ENCODE data around the gene CRTAC1.

Gene CRTAC1

GRCh38 chr10:97823734-97824133 is 206.7 kb downstream of the CRTAC1 start:
- no peaks in the 10 kb centered on the region for H3K9me3 ChIP-seq (ENCODE audit: low read length)
- no peak overlapping the region for H3K4me3 ChIP-seq (ENCODE audit: low read depth in 1 of 2, low read length in 2 of 2)
- H3K4me1 ChIP-seq (ENCODE audit: insufficient read depth, low read length): no peaks in the 10 kb centered on the region
- no peaks in the 10 kb centered on the region for H3K36me3 ChIP-seq (ENCODE audit: insufficient read depth, low read length)
- H3K27me3 ChIP-seq (ENCODE audit: control insufficient read depth in 1 of 2, insufficient read depth in 2 of 2, low read length in 2 of 2): peaks cover 0 to 6% of the 10 kb centered on the region in 2 donors
- H3K9ac ChIP-seq (ENCODE audit: low read length): no peak overlapping the region
- no peak overlapping the region for H3K27ac ChIP-seq (ENCODE audit: low read depth, low read length)

DNA sequence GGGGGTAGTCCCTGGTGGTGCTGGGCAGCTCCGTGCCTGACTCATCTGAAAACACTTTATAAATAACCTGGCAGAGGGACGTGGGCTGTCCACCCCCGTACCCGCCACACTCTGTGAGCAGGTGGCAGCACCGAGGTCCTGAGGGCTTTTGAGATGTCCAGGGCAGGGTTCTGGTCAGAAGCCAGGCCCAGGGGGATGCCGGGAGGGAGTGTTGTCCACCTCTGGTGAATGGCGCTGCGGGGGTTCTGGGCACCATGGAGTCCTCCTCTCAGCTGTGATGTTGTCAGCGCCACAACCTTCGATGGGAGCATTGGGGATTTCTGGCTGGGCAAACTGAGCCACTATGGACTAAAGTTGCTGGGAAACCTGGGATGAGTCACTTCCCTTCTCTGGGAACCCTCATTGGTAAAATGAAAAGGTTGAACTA is 208.1 kb downstream of the CRTAC1 start:
- Histone ChIP-seq H3K4me3 (ENCODE audit: low read depth in 1 of 2, low read length in 2 of 2) (no peak overlapping the region), H3K27ac (ENCODE audit: low read depth, low read length) (no peak overlapping the region)

DNA sequence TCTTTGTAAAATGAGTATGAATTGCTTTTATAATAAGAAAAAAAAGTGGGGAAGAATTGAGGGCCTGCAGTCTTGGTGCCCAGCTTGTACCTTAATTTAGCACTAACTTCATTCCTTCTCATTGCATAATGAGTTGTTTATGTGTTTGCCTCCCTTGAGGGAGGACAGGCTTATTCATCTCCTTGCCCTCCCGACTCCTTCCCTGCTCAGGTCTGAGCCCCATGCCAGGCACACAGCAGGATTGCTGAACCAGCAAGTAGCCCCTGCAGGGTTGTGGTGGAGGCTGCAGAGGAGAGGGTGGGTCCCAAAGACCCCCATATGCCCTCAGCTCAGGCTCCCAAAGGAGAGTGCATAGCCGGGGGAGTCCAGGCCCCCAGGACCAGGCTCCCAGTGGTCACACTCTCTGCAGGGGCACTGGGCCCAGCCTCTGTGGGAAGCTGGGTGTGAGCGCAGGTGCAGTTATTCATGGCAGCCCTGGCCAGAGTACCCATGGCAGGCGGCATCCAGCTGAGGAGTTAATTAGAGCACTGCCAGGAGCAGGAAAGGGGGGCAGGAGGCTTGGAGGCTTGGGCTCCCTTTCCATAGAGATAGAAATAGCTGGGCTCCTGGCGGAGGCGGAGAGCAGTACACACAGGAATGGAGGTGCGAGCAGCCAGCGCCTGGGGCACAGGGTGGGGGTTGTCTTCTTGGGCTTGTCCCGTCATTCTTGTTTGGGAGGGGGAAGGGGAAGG is 208.9 kb downstream of the CRTAC1 start:
- Histone ChIP-seq H3K27me3 (ENCODE audit: control insufficient read depth in 1 of 2, insufficient read depth in 2 of 2, low read length in 2 of 2) (peaks cover 0 to 6% of the 10 kb centered on the region in 2 donors), H3K9ac (ENCODE audit: low read length) (no peak overlapping the region), H3K27ac (ENCODE audit: low read depth, low read length) (no peak overlapping the region), H3K4me3 (ENCODE audit: low read depth in 1 of 2, low read length in 2 of 2) (no peak overlapping the region), H3K36me3 (ENCODE audit: insufficient read depth, low read length) (no peaks in the 10 kb centered on the region), H3K4me1 (ENCODE audit: insufficient read depth, low read length) (no peaks in the 10 kb centered on the region), H3K9me3 (ENCODE audit: low read length) (no peaks in the 10 kb centered on the region)

More for the DNA sequence above, 208.1 kb downstream of the CRTAC1 start:
- peaks cover 0 to 6% of the 10 kb centered on the region in 2 donors for H3K27me3 ChIP-seq (ENCODE audit: control insufficient read depth in 1 of 2, insufficient read depth in 2 of 2, low read length in 2 of 2)
- no peaks in the 10 kb centered on the region for H3K9me3 ChIP-seq (ENCODE audit: low read length)
- H3K4me1 ChIP-seq (ENCODE audit: insufficient read depth, low read length): no peaks in the 10 kb centered on the region
- no peaks in the 10 kb centered on the region for H3K36me3 ChIP-seq (ENCODE audit: insufficient read depth, low read length)
- H3K9ac ChIP-seq (ENCODE audit: low read length): no peak overlapping the region

DNA sequence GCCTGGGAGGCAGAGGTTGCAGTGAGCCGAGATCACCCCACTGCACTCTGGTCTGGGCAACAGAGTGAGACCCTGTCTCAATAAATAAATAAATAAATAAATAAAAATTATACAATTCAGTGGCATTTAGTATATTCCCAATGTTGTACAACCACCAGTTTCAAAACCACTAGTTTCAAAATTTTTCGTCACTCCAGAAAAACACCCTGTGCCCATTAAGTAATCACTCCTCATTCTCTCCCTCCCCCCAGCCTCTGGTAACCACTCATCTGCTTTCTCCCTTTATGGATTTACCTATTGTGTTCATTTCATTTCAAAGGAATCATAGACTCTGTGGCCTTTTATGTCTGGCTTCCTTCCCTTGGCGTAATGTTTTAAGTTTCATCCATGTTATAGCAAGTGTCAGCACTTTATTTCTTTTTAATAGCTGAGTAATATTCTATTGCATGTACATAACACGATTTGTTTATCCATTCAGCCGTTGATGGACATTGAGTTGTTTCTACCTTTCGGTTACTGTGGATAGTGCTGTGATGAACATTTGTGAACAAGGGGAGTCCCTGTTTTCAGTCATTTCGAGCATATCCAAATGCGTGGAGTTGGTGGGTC is 210.2 kb downstream of the CRTAC1 start:
- Histone ChIP-seq H3K4me3 (ENCODE audit: low read depth in 1 of 2, low read length in 2 of 2) (no peak overlapping the region), H3K9ac (ENCODE audit: low read length) (no peak overlapping the region), H3K36me3 (ENCODE audit: insufficient read depth, low read length) (no peaks in the 10 kb centered on the region), H3K27ac (ENCODE audit: low read depth, low read length) (no peak overlapping the region), H3K9me3 (ENCODE audit: low read length) (no peaks in the 10 kb centered on the region), H3K27me3 (ENCODE audit: control insufficient read depth in 1 of 2, insufficient read depth in 2 of 2, low read length in 2 of 2) (peaks cover 0 to 6% of the 10 kb centered on the region in 2 donors), H3K4me1 (ENCODE audit: insufficient read depth, low read length) (no peaks in the 10 kb centered on the region)

DNA sequence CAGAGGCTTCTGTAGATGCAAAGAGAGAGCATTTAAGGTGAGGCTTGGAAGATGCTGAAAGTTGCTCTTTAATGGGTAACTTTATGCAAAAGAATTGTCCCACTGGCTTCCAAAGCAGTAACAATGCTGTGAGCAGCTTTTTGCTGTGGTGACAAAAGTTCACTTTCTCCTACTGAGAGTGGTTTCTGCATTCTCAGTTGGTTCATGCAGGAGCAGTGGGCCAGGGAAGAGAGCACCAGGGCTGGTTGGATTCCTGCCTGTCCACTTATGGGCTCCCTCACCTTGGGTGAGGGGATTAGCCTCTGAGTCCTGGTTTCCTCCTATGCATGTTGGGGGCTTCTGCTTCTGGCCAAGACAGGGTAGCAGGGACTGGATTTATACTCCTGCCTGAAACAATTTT is 211.8 kb downstream of the CRTAC1 start:
- Histone ChIP-seq H3K27me3 (ENCODE audit: control insufficient read depth in 1 of 2, insufficient read depth in 2 of 2, low read length in 2 of 2) (peaks cover 0 to 3% of the 10 kb centered on the region in 2 donors), H3K27ac (ENCODE audit: low read depth, low read length) (no peak overlapping the region)

DNA sequence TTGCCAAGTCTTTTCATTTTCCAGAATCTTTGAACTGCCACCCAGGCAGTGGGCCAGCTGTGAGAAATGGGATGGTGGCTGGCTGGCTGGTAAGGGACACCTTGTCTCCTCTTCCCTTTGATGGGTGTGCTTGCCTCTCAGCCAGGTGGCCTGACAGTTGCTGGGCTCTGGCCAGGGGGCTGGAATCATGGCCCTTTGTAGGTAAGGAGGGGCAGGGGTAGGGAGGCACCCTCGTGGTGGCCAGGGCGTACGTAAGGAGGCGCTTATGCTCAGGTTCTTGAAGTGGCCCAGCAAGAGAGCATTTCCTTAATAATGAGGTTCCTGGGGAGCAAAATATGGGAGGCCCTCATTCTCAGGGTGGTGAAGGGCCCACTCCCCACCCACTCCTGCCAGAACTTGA is 213.8 kb downstream of the CRTAC1 start:
- no peak overlapping the region for H3K4me3 ChIP-seq (ENCODE audit: low read depth in 1 of 2, low read length in 2 of 2)
- H3K27ac ChIP-seq (ENCODE audit: low read depth, low read length): no peak overlapping the region
- no peaks in the 10 kb centered on the region for H3K4me1 ChIP-seq (ENCODE audit: insufficient read depth, low read length)
- H3K36me3 ChIP-seq (ENCODE audit: insufficient read depth, low read length): no peaks in the 10 kb centered on the region
- H3K9me3 ChIP-seq (ENCODE audit: low read length): no peaks in the 10 kb centered on the region
- no peak overlapping the region for H3K9ac ChIP-seq (ENCODE audit: low read length)
- H3K27me3 ChIP-seq (ENCODE audit: control insufficient read depth in 1 of 2, insufficient read depth in 2 of 2, low read length in 2 of 2): no peaks in the 10 kb centered on the region

More for the DNA sequence above, 211.8 kb downstream of the CRTAC1 start:
- Histone ChIP-seq H3K4me1 (ENCODE audit: insufficient read depth, low read length) (no peaks in the 10 kb centered on the region), H3K9me3 (ENCODE audit: low read length) (no peaks in the 10 kb centered on the region), H3K9ac (ENCODE audit: low read length) (no peak overlapping the region), H3K36me3 (ENCODE audit: insufficient read depth, low read length) (no peaks in the 10 kb centered on the region), H3K4me3 (ENCODE audit: low read depth in 1 of 2, low read length in 2 of 2) (no peak overlapping the region)

Measured in muscle layer of colon (tissue), 2 donors.